ENCODE results near the gene ARAP1.
A peak's percentile ranks its signal among the peaks of the same experiment; 100 is the strongest.

ARAP1 gene

GRCh38 chr11:72648384-72649136 lies 103.6 kb downstream of the ARAP1 start:
- intact Hi-C loops (cut with DNase I), result no loop called here
- peak in 1 of 10 donors; percentile 75 for DNase-seq

- DNase-seq, result no peak
- intact Hi-C loops (cut with DNase I), result no loop called here
Observed at GRCh38 chr11:72647882-72648281, 104.3 kb downstream of the ARAP1 start.

GRCh38 chr11:72646472-72646871 lies 105.7 kb downstream of the ARAP1 start:
- DNase-seq, result no peak
- intact Hi-C loops (cut with DNase I), result no loop called here

DNA sequence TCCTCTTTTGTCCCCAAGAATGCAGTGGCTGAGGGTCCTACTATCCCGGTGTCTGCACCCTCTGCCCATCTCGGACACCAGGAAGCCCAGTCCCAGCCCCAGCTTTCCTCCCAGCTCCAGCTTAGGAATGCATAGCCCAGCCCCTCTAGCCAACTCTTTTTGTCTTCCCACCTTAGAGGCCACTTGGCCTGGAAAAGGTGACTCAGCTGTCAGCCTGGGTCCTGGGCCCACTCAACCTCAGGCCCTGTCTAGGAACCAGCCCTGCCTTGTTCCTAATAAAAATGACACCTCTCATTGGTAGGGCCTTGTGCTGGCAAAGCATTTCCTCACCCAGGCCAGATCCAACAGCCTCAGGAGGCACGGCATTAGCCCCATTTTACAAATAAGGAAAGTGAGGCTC lies 106.2 kb downstream of the ARAP1 start:
- DNase-seq, result no peak
- intact Hi-C loops (cut with DNase I), result no loop called here

DNA sequence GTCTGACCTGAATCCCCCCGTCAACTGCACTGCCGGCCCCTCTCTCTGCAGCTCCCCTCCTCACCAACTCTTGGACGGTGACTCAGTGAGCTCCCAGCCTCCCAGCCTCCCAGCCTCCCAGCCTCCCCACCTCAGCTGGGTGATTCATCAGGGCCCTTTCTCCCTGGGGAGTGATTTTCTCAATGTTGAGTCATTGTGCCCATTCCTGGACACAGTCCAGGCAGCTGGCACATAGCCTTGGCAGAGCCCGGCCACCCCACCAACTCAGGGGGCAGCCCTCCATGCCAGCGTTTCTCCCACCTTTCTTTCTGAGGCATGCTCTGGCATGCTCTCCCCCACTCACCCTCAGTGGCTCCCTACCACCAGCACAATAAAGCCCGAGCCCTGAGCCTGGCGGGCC lies 108.7 kb downstream of the ARAP1 start:
- intact Hi-C loops (cut with DNase I), result loop anchor here (1.0 to 2.0 kb wide), 3 partner anchors 45 to 161 kb away; no protein-coding TSS in a partner anchor
- DNase-seq, result peak in 4 of 10 donors; percentile 50 to 93 (median 74)

DNA sequence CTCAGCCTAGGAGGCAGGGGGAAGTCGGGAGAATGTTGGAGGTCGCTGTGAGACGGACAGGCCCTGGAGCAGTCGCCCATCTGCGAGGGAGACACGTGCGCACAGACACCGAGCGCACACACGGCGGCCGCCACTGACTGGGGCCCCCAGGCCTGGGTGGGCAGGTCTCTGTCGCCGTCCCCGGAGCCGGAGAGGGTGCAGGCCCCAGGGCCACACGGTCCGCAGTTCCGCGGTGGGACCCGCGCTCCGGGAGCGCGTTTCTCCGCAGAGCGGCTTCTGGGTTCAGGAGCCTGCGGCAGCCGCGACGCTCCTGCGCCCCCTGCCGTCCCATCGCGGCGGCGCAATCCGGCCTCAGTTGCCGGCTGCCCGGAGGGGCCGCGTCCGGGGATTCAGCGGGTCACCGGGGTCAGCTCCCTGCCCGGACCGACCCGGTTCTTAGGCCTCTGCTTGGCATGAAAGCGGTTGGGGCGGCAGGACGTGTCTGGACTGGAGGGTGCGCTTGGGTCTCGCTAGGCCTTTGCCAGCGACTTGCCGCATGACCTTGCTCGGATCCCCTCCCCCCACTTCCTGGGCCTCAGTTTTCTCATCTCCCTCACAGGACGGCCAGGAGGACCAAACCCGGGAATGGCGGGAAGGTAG lies 109.2 kb downstream of the ARAP1 start:
- DNase-seq, result peak in 9 of 10 donors; percentile 49 to 95 (median 64)

GRCh38 chr11:72642043-72642883 lies 109.9 kb downstream of the ARAP1 start:
- intact Hi-C loops (cut with DNase I), result loop anchor here (2.0 kb wide), 2 partner anchors 43 to 159 kb away; no protein-coding TSS in a partner anchor
- peak in 5 of 10 donors; percentile 45 to 94 (median 81) for DNase-seq

More for the DNA sequence above, 109.2 kb downstream of the ARAP1 start:
- intact Hi-C loops (cut with DNase I), result loop anchor here (1.0 to 2.0 kb wide), 3 partner anchors 44 to 160 kb away; no protein-coding TSS in a partner anchor

GRCh38 chr11:72641522-72642042 lies 110.6 kb downstream of the ARAP1 start:
- intact Hi-C loops (cut with DNase I), result loop anchor here (2.0 kb wide), 2 partner anchors 43 to 159 kb away; no protein-coding TSS in a partner anchor

DNA sequence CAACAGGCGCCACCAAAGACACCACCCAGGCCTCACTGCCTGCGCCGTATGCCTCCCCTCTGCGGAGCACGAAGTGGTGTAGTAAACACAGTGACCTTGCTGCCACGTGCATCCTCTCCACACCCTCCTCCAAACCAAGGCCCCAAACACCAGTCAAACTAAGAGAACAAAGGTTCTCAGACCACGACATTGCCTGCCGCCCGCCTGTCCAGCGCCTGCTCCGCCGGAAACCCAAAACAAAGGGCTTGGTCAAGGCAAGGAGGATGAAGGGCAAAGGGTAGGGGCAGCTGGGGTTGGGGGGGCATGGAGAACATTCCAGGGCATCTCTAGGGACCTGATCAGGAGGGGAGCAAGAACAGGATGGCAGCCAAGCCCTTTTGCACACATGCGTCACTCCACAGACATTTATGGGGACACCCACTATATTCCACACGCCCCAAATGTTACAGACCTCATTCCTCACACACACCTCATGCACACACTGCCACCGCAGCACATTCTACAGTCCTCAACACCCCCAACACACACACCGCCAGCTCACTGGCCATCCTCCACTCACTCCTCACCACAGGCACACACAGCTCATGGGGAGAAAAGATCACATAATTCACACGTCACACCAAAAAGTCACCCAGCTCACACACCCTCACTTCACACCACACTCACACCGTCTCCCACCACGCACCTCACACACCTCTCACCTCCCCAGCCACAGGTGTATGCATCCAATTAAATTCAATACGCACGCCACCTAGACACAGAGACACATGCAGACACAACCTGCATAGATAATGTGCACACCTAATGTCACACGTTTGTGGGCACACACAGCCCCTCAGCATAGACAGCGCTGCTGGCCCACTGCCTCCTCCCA lies 112.5 kb downstream of the ARAP1 start:
- no peak for DNase-seq
- intact Hi-C loops (cut with DNase I), result no loop called here

More at GRCh38 chr11:72641522-72642042, 110.6 kb downstream of the ARAP1 start:
- no peak for DNase-seq

- intact Hi-C loops (cut with DNase I), result no loop called here
- DNase-seq, result no peak
Observed at GRCh38 chr11:72637926-72638325, 114.3 kb downstream of the ARAP1 start.

DNA sequence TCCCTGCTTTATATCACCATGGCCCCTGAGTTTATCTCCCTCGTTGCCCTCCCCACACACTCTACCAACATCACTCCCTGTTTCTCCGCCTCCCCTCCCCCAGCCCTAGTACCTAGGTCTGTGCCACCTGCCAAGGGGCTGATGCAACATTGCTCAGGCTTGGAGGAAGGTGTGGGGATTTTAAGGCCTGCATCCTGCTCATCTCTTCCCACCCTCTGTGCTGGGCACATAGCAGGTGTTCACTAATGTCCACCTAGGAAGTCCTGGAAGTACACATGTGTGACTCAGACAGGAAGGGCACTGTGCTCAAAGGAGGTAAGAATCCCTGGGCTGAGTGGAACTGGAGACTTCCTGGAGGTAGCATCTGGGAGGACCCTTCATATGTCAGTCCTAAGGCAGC lies 115.0 kb downstream of the ARAP1 start:
- intact Hi-C loops (cut with DNase I), result no loop called here
- no peak for DNase-seq

- intact Hi-C loops (cut with DNase I), result no loop called here
Observed at GRCh38 chr11:72636376-72636775, 115.8 kb downstream of the ARAP1 start.

DNA sequence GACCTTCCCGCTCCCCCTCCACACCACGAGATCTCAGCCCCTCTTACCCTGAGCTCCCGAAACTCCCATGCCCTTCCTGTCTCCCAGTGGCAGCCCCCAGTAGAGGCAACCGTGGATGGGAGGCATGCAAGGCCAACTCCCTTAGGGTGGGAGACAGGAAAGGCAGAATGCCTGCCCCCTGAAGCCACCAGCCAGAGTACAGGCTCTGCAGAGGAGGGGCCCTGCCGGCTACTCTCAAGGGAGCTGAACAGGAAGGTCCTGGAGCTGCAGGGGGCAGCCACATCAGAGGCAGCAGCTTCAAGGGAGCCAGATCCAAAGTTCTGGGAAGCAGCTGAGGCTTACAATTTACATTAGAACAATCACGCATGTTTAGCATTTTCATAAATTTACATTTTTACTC lies 116.3 kb downstream of the ARAP1 start:
- intact Hi-C loops (cut with DNase I), result no loop called here
- no peak for DNase-seq

More at GRCh38 chr11:72636376-72636775, 115.8 kb downstream of the ARAP1 start:
- no peak for DNase-seq

DNA sequence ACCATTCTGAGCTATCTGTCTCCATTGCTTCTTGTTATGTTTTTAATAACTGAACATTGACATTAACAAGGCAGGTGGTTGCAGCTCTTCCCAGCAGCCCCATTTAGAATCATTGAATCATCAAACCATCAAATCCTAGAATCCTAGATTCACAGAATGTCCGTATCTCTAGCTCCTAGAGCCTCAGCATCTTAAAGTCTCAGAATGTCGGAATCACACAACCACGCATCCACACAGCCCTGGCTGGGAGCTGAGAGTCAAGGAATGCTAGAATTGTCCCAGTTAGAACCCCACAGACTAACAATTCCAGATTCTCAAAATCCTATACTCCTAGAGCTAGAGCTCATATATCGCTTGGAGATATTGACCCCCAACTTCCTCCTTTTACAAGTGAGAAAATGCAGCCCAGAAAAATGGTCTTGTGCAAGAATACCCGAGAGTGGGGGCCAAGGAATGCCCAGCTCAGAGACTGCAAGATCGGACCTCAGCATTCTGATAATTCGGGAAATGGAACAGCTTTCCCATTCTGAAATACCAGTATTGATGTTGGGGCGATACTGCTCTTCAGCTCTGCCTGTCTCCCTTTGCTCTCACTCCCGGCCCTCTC lies 116.8 kb downstream of the ARAP1 start:
- intact Hi-C loops (cut with DNase I), result no loop called here

More for the DNA sequence above, 116.8 kb downstream of the ARAP1 start:
- no peak for DNase-seq

Data from posterior cingulate gyrus (tissue), 11 donors.